Activated CD8-positive, alpha-beta memory T cell treated with anti-CD3 and anti-CD28 coated beads, Interleukin-2, amount 50 U/mL, for 4 hours (primary cell): ENCODE results near the gene MOV10L1.
"Not testable (repeated sequence)": the region's sequence is repeated elsewhere in the genome, so short reads cannot be mapped to it uniquely, and the experiment has no call there.

Source experiments
- DNase-seq: peaks from one replicate; pipeline ENCODE4 v3.0.0-alpha.2; 2020

MOV10L1 gene

DNA sequence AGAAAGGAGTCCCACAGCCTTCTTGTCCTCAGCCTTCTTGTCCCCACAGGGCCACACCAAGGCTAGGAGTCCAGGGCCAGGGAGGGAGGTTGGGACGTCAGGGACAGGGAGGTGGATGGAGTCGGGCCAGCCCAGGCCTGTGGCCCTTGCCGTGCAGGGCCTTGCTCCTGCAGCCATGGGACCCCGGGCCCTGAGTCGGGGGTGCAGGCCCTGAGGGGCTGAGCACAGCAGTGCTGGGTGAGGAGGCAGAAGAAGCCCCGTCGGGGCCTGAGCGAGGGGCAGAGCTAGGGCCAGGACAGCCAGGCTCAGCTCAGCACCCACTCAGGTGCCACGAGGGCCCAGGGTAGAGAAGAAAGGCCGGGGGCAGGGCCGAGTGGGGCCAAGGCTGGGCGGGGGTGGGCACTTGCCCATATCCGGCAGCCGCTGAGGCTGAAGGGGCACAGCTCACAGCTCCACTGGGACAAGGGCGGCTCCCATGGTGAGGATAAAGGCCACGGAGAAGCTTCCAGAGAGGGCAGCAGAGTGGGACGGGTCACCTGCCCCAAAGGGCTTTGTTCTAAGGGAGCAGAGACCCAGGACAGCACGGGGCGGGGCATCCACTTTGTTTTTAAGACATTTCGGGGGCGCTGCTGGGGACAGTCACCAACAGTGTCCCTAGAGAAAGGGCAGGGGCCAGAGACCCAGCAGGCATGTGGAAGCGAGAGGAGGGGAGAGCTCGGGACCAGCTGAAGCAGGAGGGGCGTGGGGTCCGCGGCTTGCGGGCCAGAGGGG, 8.2 kb upstream of the MOV10L1 start:
- DNase-seq: no peak

DNA sequence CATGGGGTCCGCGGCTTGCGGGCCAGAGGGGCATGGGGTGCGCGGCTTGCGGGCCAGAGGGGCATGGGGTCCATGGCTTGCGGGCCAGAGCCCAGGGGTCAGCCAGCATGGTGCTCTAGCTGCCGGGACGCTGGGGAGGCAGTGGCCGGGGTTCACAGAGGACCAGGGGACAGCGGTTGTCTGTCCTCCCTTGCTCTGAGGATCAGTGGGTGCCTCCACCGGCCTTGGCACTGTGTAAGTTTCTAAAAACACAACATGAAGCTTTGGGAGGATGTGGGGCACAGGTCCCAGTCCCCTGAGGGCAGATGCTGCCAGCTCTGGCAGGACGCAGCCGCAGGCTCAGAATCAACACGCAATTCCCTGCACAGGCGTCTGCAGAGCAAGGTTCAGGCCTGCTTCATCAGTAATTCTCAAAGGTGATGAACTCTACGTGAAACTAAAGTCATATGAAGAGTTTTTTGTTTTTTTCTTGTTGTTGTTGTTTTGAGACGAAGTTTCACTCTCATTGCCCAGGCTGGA, 7.5 kb upstream of the MOV10L1 start:
- no peak for DNase-seq

DNA sequence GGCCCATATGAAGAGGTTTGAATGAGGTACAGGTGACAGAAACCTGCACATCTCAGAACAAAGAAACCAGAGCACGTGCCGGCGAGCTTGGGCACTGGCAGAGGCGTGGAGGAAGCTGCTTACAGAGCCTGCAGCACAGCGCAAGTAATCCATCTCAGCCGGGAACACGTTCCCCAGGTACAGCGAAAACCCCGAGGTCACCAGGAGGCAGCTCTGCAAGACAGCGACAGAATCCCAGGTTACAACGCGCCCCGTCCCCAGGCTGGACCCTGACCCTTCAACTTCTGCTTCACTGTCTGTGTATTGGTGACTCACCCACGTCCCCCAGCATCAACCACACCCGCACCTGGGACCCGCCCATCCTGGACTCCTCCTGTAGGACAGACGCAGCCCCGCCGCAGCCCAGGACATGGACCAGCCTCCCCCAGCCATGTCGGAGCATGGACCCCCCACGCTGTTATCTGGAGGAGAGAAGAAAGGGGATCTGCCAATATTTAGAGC, 6.8 kb upstream of the MOV10L1 start:
- no peak for DNase-seq

DNA sequence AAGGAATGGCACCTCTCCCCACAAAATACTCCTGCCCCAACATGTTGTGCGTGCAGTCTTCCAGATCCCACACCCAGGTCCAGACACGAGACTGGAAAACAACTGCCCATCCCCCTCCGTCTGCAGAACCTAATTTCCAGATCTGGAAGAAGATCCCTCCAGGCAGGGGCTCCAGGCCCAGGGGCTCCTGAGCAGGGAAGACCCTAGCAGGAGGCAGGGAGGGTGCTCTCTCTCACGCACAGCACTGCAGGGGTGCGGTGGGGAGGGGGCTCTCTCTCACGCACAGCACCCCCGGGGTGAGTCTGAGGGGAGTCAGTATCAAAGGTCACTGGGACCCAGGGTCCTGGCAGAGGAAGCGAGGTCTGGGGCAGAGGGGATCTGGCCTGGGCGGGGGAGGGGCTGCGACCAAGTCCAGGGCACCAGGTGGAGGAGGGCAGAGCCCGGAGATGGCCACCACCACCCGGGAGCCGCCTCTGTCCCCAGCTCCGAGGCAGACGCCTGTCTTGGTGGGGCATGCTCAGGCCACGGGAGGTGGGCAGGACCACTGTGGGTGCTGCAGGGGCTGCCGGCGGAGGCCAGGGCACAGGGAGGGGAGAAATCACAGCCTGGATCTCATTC, 6.2 kb upstream of the MOV10L1 start:
- DNase-seq: no peak

DNA sequence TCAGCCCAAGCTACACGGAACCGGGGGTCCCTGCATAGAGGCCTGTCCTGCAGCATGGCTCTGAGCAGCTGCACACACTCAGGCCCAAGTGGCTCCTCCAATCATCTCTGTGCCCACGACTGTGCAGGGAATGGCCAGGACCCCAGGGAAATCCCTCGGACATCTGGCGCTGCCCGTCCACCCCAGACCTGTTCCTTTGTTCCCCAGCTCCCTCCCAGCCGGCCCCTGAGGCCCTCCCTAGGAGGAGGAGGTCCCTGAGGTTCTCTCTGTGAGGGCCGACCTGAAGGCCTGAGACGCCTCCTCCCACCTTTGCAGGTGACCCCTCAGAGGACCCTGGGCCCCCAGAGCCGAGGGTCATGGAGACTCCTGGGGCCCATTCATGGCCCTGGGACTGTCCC, 5.7 kb upstream of the MOV10L1 start:
- DNase-seq: no peak

DNA sequence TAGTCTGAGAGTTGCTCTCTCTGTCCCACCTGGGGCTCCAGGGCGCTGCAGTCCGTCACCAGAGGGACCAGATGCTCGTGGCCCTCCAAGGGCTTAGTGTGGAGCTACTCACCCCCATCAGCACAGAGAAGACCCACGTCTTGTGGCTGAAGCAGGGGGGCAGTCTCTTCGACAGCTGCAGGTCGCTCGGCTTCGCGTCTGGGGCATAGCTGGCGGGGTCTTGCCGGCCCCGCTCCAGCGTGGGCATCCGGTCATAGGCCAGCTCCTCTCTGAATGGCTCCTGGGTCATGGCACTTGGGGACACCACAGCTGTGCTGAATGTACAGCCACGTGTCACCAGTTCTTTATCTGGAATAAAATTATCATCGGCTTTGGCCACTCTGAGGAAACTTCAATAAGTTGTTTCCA, 5.2 kb upstream of the MOV10L1 start:
- no peak for DNase-seq

DNA sequence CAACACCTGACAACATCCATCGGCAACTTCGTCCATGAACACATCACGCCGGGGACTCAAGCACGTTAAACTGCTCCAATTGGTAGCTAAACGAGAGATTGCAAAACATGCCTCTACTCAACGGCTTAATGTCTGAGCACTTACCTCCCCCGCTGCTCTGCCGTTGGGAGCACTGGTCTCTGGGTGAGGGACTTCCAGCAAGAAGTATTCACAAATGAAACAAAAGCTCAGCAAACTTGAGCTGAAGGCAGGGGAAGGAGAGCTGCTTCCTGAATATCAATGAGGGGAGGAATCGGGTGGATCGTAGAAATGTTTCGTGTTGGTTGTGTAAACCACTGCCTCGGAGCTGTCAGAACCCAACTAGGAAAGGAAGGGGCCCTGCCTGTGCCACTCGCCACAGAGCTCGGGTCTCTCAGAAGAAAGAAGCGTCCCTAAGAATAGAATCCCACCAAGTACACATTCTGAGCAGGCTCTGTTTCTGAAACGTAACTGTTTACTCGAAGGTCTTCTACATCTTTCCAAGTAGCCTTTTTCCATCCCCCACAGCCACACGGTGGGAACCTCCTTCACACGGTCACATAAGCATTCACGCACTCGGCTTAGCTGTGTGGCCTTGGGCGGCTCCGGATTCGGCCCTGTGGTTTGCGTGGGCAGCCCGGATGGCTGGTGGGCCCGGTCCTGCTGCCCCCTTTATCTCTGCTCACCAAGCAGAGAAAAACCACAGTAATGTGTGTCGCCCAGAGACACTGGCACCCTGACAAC, 4.4 kb upstream of the MOV10L1 start, which contains the start of gene MLC1:
MLC1 (minus strand) TSS at position 216 of the 762 bp plus-strand sequence. CDS start 524 bp downstream, outside the sequence.
- no peak for DNase-seq

DNA sequence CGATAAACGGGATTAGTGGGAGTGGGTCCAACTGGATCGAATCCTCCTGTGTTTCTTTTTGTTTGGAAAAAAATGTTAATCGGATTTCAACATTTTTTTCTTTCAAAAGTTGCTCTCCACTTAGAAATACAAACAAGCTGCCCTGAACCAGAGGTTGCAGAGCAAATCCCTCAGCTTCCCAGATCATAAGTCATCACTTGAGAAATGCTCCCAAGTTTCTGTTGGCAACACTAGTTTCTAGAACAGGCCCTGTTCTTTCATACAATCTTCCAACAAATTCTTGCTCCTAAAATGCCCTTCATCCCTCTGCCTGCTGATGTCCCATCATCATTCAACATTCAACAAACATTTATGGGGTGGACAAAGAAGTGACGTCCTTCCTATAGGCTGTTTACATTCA, 3.3 kb upstream of the MOV10L1 start:
- no peak for DNase-seq

DNA sequence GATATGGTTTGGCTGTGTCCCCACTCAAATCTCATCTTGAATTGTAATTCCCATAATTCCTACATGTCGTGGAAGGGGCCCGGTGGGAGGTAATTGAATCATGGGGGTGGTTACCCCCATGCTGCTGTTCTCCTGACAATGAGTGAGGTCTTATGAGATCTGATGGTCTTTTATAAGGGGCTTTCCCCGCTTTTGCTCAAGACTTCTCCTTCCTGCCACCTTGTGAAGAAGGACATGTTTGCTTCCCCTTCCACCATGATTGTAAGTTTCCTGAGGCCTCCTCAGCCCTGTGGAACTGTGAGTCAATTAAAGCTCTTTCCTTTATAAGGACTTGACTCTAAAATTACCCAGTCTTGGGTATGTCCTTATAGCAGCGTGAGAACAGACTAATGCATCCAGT, 2.8 kb upstream of the MOV10L1 start:
- not testable (repeated sequence) for DNase-seq

DNA sequence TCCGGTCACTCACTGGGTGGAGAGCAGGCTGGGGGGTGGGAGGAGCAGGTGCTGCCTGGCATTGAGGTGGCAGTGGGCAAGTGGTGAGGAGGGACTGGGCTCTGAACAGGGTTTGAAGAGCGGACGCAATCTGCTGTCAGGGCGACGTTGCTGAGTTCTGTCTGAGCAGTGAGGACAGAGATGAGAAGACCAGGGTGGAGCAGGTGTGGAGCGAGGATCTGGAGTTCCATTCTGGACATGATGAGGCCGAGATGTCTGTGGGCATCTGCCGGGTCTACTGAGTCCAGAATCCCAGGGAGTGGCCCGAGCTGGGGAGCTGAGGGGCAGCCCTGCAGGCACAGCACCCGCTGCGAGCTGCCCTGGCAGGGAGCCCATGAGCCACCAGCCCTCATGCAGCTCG, 2.2 kb upstream of the MOV10L1 start:
- DNase-seq: no peak

DNA sequence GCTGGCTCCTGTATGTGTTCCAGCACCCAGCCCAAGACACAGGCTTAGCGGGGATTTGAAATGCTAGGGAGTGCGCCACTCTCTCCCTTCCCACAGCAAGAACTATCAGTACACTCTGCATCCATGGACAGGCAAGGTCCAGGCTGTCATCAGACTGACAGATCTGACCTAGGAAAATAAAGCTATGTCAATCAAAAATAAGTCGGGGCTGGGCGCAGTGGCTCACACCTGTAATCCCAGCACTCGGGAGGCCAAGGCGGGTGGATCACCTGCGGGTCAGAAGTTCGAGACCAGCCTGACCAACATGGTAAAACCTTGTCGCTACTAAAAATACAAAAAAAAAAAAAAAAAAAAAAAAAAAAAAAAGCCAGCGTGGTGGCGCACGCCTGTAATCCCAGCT, 1.7 kb upstream of the MOV10L1 start:
- no peak for DNase-seq

DNA sequence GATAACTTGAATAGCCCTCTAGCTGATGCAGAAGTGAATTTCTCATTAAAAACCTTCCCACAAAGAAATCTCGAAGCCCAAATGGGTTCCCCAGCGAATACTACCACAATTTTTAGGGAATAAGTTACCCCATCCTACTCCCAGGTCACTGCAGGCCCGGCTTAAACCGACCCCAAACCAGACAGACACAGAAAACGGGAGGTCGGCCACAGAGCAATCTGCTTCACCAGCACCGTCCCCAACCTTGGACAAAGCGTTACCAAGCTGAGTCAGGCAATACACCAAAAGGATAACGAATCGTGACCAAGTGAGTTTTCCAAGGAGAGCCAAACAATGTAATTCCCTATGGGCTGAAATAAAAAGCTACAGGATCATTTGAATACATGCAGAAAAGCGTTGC, 575 bp upstream of the MOV10L1 start:
- no peak for DNase-seq

DNA sequence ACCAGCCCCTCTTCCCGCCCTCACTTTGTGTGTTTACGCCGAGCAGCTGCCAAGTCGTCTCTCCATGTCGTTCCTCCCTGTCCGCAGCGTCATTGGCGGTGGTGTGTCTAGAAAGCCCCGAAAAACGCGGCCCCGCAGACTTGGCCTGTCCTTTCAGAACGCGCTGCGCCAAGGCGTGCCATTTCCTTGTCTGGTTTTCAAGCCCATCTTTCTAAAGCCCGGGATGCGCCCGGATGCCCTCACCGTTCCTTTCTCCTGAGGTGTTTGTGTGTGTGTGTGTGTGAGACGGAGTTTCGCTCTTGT, 557 bp downstream of the MOV10L1 start:
- no peak for DNase-seq

DNA sequence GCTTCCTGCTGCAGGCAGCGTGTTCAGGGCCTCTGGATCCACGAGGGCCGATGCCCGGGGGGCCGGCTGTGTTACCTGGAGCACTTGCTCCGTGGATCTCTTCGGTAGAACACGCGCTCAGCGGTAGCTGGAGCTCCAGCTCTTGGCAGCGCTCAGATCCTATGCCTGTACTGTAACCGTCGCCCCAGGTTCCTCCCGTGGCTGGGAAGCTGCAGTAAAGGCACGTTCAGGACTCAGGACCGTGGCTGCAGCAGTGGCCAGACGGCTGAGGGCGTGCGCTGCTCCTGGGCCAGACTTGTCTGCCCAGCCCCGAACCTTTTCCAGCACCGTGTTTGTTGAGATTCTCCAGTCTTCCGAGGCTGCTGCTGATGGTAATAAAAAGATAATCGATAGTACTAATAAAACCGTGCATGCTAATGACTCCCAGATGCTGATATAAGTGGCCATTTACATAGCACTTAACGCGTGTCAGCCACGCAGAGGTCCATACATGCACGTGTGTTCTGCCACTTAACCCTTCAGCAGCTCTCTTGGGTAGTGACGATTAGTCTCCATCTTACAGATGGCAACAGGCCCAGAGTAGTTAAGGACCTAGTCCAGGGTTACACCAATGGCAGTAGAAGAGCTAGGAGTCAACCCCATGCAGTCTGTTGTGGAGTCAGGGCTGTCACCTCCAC, 1.4 kb downstream of the MOV10L1 start:
- no peak for DNase-seq

DNA sequence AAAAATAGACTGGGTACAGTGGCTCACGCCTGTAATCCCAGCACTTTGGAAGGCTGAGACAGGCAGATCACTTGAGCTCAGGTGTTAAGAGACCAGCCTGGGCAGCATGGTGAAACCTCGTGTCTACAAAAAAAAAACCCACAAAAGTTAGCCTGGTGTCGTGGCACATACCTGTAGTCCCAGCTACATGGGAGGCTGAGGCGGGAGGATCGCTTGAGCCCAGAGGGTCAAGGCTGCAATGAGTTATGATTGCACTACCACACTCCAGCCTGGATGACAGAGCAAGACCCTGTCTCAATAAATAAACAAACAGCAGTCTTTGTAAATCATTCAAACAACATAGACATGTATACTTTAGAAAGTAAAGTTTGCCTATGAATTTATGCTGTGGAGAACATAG, 2.5 kb downstream of the MOV10L1 start:
- no peak for DNase-seq

DNA sequence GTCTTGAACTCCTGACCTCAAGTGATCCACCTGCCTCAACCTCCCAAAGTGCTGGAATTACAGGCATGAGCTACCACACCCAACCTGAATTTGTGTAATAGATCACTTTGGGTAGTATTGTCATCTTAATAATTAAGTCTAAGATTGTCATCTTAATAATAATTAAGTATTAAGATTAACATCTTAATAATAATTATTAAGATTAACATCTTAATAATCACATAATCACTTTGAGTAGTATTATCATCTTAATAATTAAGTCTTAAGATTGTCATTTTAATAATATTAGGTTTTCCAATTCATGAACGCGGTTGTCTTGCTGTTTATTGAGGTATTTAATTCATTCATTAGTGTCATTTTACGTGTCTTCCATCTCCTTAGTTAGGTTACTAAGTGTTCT, 8.2 kb downstream of the MOV10L1 start:
- no peak for DNase-seq

DNA sequence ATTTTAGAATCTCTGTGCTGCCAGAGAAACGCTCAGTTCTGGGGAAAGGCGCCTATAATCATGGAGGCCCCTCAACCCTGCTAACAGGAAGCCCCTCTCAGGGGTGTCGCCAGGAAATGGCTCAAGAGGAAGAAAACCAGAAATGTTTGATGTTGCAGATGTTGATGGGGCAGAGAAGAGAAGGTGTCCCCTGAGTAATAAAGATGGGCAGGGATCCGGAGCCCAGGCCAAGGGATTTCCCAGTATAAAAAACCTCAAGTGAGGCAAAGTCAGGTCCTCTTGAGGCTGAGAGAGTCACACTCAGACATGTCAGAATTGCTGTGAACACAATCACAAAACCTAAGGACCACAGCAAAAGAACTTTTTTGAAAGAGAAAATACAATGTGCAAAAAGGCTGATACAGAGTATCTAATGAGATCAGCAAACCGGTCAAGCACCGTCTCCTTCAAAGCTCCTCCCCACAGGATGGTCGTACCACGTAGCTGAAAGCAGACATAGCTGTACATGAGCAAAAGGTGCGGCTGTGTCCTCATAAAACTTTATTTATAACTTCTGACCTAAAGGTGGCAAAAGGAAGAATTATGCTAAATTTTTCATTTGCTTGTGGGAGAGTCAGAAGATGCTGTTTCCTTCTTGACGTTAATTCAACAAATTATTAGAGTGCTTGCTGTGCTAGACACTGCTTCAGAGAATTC, 12.2 kb downstream of the MOV10L1 start:
- no peak for DNase-seq

DNA sequence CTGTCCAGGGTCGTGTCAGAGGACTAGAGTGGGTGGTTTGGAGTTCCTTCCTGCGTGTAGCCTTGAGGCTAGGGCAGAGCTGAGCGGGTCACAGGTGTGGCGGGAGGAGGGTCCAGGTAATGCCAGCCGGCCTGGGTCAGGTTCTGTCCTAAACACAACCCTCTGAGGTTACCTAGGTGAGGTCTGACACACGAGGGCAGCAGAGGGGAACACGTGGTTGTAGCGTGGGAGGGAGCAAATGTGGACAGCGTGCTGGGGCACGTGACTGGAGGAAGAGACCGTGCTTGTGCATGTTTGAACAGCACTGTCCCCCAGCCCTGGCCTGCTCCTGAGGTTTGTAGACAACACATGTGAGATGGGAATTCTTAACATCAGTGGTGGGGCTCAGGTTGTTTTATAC, 13.1 kb downstream of the MOV10L1 start:
- DNase-seq: no peak

DNA sequence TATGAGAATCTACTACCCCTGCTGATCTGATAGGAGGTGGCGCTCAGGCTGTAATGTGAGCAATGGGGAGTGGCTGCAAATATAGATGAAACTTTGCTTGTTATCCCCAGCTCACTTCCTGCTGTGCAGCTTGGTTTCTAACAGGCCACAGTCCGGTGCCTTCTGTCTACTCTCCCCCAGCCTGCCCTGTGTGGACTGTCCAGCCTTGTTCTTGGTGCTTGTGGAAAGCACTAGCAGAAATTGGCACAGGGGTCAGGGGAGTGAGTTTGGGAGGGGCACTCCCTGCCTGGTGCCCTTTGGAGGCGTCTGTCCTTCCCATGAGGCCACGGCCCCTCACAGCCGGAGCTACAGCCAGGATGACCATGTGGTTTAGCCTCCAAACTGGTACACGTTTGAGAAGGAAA, 14.3 kb downstream of the MOV10L1 start:
- no peak for DNase-seq

DNA sequence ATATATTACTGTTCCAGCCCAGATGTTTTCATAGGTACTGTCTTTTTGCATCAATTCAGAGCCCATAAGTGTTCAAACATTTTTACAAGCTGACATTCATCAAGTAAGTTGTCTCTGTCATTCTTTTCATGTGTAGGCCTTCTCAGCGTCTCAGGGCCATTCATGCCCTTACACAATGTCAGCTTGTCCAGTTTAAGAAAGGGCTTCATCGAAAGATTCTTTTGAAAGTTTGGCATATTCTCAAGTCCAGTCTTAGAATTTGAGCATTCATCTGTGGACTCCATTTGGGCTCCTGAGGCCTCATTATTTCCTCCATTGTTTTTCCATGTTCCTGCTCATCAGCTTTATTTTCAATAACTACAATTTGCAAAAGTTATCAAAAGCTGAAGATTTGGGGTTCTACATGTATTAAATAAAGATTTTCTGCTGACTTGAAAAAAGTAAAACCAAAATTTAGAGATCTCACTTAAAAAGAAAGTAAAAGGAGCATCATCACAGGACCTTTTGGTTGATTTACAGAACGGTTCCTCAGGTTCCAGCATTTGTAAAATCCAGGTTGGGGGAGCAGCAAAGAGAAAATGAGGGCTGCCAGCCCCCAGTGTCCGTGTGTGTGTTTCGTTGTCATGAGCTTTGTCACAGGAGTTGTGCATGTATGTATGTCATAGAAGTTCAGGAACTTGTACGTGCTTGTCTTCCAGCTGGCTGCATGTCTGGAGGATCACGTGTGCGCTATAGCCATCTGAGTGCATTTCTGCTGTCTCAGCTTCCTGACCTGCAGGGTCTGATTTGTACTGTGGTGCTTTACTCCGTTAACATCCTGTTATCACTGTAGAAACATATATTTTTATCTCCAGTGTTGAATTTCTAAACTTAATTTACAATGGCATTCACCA, 15.6 kb downstream of the MOV10L1 start:
- no peak for DNase-seq

DNA sequence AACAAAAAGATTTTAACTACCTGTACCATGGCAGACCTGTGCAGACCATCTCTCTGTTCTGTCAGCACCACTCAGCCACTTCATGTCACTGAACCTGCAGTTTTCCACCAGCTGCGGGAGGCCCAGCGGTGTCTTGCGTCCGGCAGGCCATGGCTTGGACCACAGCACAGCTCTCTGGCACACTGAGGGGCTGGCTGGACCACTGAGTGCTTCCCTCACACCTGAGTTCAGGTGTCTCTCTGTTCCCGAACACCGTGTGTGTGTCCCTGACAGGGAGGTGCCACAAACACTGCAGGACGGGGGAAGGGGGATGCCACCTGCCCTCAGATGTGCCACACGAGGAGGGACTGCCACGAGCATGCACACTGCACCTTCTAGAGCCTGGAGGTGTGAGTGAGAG, 17.7 kb downstream of the MOV10L1 start:
- DNase-seq: no peak
